AG10803 (cell line): Measurements from ENCODE around the gene CLECL1.
"Not testable (repeated sequence)": the region's sequence is repeated elsewhere in the genome, so short reads cannot be mapped to it uniquely, and the experiment has no call there.

Source experiments
- DNase-seq: peaks from one replicate; pipeline ENCODE4 v3.0.0; 2010; ENCODE audit warnings: low read depth
- H3K4me3 ChIP-seq: 2 replicates; pipeline ENCODE4 v1.5.1; 2011; ENCODE audit warnings: mild to moderate bottlenecking, low read length, control low read depth
- CTCF ChIP-seq: conservative IDR thresholded peaks from 2 replicates; pipeline ENCODE4 v1.5.1; 2011; ENCODE audit warnings: mild to moderate bottlenecking, low read length, control low read depth, inconsistent platforms

Gene CLECL1

DNA sequence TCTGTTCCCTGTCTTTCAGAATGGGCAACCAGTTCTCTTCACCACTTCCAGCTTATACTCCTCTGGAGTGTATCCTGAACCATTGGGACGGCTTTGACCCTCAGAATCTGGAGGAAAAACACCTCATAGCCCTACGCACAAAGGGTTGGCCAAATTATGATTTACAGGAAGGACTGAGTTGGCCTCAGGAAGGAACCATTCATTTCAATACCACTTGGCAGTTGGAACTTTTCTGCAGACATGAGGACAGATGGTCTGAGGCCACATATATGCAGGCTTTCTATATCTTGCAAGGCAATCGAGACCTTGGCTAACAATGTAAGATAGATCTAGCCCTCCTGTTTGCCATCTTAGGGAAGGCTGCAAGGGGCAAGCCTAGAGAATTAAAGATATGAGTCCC, 24.0 kb downstream of the CLECL1 start:
- H3K4me3 ChIP-seq, result no peak overlapping the region
- no peak for DNase-seq
- no peak for TF ChIP-seq CTCF

DNA sequence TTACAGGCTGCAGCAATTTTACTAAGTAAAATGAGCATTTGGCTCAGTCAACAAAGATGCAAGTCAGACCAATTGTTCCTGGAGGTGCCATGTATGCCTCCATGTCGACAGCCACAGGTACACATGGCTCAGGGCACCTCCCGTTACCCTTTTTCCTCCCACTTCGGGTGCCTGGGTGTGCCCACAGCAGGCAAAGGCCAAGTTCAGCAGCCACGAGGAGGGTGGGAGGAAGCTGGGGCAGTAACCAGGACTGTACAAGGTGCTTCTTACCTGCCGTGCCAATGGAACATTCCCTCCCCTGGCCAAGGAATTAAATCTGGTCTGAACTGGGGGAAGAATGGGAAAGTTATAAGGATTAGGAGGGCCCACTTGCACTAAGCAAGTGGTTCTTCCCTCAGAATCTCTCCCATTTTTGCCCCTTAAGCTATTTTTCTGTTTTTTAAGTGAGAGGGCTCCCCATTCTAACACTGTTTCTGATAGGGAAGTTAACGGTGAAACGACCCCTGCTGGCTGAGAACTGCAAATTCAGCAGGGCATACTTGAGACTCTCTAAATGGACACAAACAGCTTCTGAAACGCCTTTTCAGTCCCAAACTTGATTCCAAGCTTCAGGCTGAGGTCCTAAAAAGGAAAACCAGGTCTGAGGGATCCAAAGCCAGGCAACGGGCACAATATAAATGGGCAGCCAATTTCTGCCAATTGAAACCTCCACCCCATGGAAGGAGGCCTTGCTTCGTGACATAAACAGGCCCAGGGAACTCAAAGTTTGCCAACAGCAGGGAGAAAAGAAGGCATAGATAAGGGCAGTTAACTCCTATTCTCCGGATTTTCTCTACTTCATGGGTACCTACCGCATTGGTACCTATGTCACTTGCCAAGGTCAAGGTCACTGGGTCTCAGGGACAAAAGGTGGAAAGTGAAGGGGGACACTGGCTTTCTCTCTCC, 24.8 kb downstream of the CLECL1 start:
- peak; percentile 58 for DNase-seq
- no peak overlapping the region for H3K4me3 ChIP-seq
- peak; percentile 89 for TF ChIP-seq CTCF

GRCh38 chr12:9707356-9707755, 25.5 kb downstream of the CLECL1 start:
- DNase-seq, result no peak
- no peak overlapping the region for H3K4me3 ChIP-seq
- TF ChIP-seq CTCF, result no peak

GRCh38 chr12:9706086-9706685, 26.7 kb downstream of the CLECL1 start:
- no peak for DNase-seq
- no peak for TF ChIP-seq CTCF
- H3K4me3 ChIP-seq, result no peak overlapping the region

DNA sequence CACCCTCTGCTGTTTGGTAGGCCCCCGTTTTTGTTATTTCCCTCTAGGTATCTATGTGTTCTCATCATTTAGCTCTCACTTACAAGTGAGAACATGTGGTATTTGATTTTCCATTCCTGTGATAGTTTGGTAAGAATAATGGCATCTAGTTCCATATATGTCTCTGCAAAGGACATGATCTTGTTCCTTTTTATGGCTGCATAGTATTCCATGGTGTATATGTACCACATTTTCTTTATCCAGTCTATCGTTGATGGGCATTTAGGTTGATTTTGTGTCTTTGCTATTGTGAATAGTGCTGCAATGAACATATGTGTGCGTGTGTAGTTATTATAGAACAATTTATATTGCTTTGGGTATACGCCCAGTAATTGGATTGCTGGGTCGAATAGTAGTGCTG, 28.3 kb downstream of the CLECL1 start:
- DNase-seq, H3K4me3 ChIP-seq: not testable (repeated sequence)

DNA sequence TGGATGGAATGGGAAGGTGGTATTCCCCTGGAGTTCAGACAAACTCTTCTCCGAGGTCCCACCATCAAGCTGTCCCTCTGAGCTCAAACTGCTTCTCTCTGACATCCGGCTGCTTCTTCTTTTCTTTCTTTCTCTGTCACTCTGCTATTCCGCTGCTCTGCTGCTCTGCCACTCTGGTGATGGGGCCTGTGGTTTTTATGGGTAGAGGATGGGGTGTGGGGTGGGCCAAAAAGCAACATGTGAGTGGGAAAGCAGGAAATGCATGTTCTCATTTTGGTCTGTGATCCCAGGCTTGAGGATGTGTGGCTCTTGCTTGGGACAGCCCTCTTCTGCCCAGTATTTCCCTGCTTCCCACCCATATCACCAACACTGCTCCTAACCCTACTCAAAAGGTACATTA, 30.6 kb downstream of the CLECL1 start:
- DNase-seq, result no peak
- no peak for TF ChIP-seq CTCF
- no peak overlapping the region for H3K4me3 ChIP-seq

GRCh38 chr12:9701380-9702154, 31.3 kb downstream of the CLECL1 start:
- H3K4me3 ChIP-seq, result no peak overlapping the region
- DNase-seq, result no peak
- no peak for TF ChIP-seq CTCF
